ENCODE results near the gene CAMTA1. TPM values are rescaled to one million over a fixed set of nuclear protein-coding genes. Genes with fewer than 3 reads are reported as not detected.

The CAMTA1 gene
- total and polyA plus RNA-seq, 9 of the 15 experiments (the other 6 are each of a cell fraction or from before 2014, with no cell fraction given): 43.9 to 161 (median 65.9) TPM

DNA sequence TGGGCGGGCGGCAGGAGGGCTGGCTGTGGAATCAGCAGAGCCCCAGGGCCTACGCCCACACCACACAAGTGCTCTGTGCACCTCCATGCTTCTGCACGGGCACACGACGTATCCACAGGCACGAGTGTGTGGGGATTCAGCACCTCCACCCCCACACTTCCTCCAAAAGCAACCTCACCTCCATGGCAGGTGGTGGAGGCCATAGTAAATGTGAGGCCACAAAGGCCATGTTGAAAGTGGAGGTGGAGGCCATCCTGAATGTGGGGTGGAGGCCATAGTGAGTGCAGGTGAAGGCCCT is 860.4 kb downstream of the CAMTA1 start (continued):
- TF ChIP-seq ZNF511 (CRISPR knock-in tag; IDR thresholded peaks at IDR 0.05): no peak
- TF ChIP-seq MCM7 (IDR thresholded peaks at IDR 0.05): no peak
- no peak for TF ChIP-seq EP400 (IDR thresholded peaks at IDR 0.05)
- TF ChIP-seq ZNF445 (CRISPR knock-in tag; IDR thresholded peaks at IDR 0.05; ENCODE audit: low read depth): no peak
- no peak for TF ChIP-seq RFX1 (IDR thresholded peaks at IDR 0.05)
- TF ChIP-seq ATF7 (IDR thresholded peaks at IDR 0.05): no peak
- TF ChIP-seq ZSCAN32 (CRISPR knock-in tag; IDR thresholded peaks at IDR 0.05): no peak

GRCh38 chr1:7646164-7646563 is 860.9 kb downstream of the CAMTA1 start:
- WGBS (ENCODE audit: insufficient coverage, low coverage, missing lambda C conversion rate): 62% methylated on average over 1 of the region's 3 CpGs
- H3K9me3 ChIP-seq (replicated peaks; ENCODE audit: control insufficient read depth, insufficient read depth, low read depth, low read length): no peaks in the 10 kb centered on the region
- ChIA-PET CTCF (ENCODE audit: low intra/inter-chr PET ratio) (interaction anchor here (1.7 kb wide), 1 partner anchor 192 kb away, joined by 5 read pairs; no protein-coding TSS in a partner anchor), POLR2A (no interaction called here)
- H3K9ac ChIP-seq (ENCODE audit: insufficient read depth in 1 of 2, low read depth in 2 of 2, low read length in 2 of 2): no peak overlapping the region
- H2AFZ ChIP-seq (ENCODE audit: low read depth, low read length): no peak overlapping the region
- no peak for DNase-seq (ENCODE audit: extremely low read depth in 1 of 4, low spot score in 3 of 4)
- H3K79me2 ChIP-seq (ENCODE audit: control insufficient read depth, insufficient read depth, low read length): no peaks in the 10 kb centered on the region
- in situ Hi-C loops (cut with MboI): loop anchor here (10.0 kb wide), 1 partner anchor 421 kb away; no protein-coding TSS in a partner anchor
- FAIRE-seq: no peak
- no peak for ATAC-seq
- H3K4me3 ChIP-seq: no peak overlapping the region
- H3K27ac ChIP-seq (ENCODE audit: extremely low read depth, low read depth, low read length): no peak overlapping the region
- BruUV-seq (replicated peaks): no TSS peak
- H4K20me1 ChIP-seq (replicated peaks; ENCODE audit: control insufficient read depth, insufficient read depth, low read length): peaks cover 17% of the 10 kb centered on the region; the same call in 1 of the 2 replicates
- peaks cover 28 to 64% of the 10 kb centered on the region in 2 experiments; a peak in 3 of 5 replicates for H3K27me3 ChIP-seq (ENCODE audit: control insufficient read depth in 2 of 2, insufficient read depth in 2 of 2, low read length in 2 of 2)
- H3K9me1 ChIP-seq (ENCODE audit: control insufficient read depth, insufficient read depth, low read length): peaks cover 7% of the 10 kb centered on the region
- intact Hi-C loops (cut with micrococcal nuclease): loop anchor here (5.0 to 10.0 kb wide), 2 partner anchors 191 to 424 kb away; no protein-coding TSS in a partner anchor
- H3K4me2 ChIP-seq (ENCODE audit: insufficient read depth, low read length): no peak overlapping the region
- no peaks in the 10 kb centered on the region for H3K36me3 ChIP-seq (ENCODE audit: control insufficient read depth, insufficient read depth, low read length)
- H3K4me1 ChIP-seq (replicated peaks in 1 of 2; ENCODE audit: control insufficient read depth in 2 of 2, insufficient read depth in 2 of 2, low read length in 2 of 2): peaks cover 0 to 15% of the 10 kb centered on the region in 2 experiments; a peak in 1 of 5 replicates
- no peak for TF ChIP-seq E2F8 (IDR thresholded peaks at IDR 0.05; ENCODE audit: low read depth, partially characterized antibody)
- TF ChIP-seq, protein P1, sequence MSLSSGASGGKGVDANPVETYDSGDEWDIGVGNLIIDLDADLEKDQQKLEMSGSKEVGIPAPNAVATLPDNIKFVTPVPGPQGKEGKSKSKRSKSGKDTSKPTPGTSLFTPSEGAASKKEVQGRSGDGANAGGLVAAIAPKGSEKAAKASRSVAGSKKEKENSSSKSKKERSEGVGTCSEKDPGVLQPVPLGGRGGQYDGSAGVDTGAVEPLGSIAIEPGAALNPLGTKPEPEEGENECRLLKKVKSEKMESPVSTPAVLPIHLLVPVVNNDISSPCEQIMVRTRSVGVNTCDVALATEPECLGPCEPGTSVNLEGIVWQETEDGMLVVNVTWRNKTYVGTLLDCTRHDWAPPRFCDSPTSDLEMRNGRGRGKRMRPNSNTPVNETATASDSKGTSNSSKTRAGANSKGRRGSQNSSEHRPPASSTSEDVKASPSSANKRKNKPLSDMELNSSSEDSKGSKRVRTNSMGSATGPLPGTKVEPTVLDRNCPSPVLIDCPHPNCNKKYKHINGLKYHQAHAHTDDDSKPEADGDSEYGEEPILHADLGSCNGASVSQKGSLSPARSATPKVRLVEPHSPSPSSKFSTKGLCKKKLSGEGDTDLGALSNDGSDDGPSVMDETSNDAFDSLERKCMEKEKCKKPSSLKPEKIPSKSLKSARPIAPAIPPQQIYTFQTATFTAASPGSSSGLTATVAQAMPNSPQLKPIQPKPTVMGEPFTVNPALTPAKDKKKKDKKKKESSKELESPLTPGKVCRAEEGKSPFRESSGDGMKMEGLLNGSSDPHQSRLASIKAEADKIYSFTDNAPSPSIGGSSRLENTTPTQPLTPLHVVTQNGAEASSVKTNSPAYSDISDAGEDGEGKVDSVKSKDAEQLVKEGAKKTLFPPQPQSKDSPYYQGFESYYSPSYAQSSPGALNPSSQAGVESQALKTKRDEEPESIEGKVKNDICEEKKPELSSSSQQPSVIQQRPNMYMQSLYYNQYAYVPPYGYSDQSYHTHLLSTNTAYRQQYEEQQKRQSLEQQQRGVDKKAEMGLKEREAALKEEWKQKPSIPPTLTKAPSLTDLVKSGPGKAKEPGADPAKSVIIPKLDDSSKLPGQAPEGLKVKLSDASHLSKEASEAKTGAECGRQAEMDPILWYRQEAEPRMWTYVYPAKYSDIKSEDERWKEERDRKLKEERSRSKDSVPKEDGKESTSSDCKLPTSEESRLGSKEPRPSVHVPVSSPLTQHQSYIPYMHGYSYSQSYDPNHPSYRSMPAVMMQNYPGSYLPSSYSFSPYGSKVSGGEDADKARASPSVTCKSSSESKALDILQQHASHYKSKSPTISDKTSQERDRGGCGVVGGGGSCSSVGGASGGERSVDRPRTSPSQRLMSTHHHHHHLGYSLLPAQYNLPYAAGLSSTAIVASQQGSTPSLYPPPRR (CRISPR knock-in tag; IDR thresholded peaks at IDR 0.05; ENCODE audit: borderline replicate concordance): no peak
- TF ChIP-seq, protein P2, sequence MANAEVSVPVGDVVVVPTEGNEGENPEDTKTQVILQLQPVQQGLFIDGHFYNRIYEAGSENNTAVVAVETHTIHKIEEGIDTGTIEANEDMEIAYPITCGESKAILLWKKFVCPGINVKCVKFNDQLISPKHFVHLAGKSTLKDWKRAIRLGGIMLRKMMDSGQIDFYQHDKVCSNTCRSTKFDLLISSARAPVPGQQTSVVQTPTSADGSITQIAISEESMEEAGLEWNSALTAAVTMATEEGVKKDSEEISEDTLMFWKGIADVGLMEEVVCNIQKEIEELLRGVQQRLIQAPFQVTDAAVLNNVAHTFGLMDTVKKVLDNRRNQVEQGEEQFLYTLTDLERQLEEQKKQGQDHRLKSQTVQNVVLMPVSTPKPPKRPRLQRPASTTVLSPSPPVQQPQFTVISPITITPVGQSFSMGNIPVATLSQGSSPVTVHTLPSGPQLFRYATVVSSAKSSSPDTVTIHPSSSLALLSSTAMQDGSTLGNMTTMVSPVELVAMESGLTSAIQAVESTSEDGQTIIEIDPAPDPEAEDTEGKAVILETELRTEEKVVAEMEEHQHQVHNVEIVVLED (CRISPR knock-in tag; IDR thresholded peaks at IDR 0.05): no peak
- TF ChIP-seq, protein P3, sequence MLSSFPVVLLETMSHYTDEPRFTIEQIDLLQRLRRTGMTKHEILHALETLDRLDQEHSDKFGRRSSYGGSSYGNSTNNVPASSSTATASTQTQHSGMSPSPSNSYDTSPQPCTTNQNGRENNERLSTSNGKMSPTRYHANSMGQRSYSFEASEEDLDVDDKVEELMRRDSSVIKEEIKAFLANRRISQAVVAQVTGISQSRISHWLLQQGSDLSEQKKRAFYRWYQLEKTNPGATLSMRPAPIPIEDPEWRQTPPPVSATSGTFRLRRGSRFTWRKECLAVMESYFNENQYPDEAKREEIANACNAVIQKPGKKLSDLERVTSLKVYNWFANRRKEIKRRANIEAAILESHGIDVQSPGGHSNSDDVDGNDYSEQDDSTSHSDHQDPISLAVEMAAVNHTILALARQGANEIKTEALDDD (IDR thresholded peaks at IDR 0.05): no peak
